ENCODE data around the gene INPP4A.

The INPP4A gene

GRCh38 chr2:98500561-98500960 lies 55.9 kb downstream of the INPP4A start:
- no peak for DNase-seq

DNA sequence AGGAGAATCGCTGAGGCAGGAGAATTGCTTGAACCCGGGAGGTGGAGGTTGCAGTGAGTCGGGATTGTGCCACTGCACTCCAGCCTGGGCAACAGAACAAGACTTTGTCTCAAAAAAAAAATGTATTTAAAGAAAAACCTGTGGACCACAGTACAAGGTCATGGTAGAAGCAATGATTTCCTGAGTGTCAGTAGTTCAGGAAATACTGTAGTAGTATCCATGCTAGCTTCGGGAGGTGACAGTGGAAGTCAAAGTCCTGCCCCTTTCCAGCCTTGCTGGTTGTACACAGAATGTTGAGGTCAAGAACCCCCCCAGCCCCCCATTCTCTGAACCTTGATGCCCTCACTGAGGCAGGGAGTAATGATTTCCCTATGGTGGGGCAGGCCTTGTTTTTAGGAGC lies 56.6 kb downstream of the INPP4A start:
- no peak for DNase-seq

DNA sequence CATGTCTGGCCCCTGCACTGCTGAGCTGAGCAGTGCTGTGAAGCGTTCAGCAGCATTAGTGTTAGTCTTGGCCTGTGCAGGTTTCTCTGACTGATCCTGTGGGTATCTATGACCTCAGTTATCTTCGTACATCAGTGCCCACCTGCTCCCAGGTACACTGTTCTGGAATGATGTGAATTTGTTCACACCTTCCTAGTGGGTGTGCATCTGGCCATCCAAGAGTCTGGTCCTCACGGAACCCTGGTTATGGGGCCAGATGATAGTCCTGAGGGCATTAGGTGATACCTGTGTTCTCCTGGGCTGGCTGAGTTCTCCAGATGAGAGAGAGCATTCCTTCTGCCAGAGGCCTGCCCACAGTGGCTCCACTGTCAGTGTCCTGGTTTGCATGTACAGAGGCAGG lies 57.2 kb downstream of the INPP4A start:
- no peak for DNase-seq

DNA sequence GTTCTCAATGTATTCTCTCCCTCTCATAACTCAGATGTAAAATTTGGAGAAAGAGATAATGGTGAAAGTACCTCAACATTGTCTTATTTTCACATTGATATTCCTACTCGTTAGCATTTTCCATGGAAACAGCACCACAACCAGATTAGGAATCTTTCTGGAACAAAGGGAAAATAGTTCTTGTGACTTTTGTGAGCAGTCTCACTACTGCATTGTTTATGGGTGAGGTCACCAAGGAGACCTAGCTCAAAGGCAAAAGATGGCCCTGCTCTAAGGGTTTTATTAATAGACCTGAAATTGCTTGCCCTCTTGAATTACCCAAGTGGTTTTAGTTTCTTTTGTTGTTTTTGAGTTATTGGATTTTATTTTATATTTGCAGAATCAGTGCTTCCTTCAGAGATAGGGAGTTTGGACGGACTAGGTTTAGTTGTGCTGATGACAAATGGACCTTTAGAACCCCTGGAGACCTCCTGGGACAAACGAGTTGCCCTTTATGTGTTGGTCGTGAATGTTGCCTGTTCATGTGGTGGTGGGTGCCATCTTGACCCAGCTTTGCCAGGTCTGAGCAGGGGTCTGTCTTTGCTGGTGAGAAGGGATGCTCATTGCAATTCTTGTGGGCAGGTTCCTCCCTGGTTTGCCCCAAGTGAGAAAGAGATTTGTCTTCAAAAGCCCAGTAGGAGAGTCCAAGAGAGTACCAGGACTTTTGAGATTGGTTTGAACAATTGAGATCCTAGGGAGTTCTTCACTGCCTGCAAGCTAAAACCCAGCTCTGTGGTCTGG lies 58.1 kb downstream of the INPP4A start:
- no peak for DNase-seq

- no peak for DNase-seq
These were observed 58.9 kb downstream of the INPP4A start for GRCh38 chr2:98503481-98504105.

- DNase-seq = no peak
These were observed 59.9 kb downstream of the INPP4A start for GRCh38 chr2:98504381-98505109.

DNA sequence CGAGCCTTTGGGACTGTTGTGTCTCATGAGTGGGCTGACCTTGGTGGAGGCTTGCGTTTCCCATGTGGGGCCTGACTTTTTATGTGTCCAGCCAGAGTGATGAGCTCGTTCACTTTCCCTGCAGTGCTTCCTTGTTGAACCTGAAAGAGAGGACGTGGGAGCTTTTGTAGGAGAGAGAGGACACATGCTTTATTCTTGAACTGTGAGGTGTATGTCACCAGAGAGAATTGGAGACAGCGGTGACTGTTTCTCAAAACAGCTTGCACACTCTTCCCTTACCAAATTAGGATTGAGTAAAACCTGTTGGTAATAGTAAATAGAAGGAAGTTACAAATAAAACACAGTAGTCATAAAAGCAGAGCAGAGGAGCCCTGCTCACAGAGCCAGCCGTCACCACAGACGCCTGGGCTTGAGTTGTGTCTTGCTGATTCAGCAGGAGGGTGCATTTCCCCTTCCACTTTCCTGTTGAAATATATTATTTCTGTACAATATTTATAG lies 60.7 kb downstream of the INPP4A start:
- DNase-seq = peak; percentile 28

GRCh38 chr2:98505971-98506664 lies 61.5 kb downstream of the INPP4A start:
- no peak for DNase-seq

DNA sequence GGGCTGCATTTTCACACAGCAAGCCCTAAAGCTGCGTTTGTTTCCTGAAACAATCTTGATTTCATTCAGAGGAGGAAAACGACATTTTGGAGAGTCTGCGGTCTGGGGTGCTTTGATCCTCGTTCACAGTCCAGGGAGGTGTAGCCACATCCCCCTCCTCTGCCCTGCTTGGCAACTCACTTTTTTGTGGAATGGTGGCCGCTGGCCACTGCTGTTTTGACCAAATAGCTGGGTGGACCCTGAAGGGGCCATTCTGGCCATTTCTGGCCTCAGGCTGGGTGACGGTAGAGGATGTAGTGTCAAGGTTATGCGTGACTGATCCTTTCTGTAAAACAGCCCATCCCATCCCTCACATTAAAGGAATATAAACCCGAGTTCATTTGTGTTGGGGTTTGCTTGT lies 62.2 kb downstream of the INPP4A start:
- DNase-seq = no peak

DNA sequence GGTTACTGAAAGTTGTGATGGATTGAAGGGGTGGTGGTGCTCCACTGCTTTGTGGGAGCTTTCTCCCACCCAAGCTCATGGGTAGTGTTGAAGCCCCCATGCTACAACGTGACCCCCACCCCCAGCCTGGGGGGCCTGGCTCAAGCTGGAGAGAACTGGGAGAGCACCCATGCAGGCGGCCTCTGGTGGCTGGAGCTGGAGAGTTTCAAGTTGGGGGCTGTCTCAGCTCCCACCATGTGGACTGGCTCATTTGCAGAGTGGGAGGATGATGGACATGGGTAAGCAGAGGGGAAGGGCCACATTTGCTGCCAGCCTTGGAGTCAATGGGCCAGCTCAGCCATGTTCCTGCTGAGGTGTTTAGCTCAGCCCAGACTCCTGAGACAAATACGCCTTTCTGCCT lies 62.8 kb downstream of the INPP4A start:
- no peak for DNase-seq

- DNase-seq = no peak
These were observed 63.4 kb downstream of the INPP4A start for GRCh38 chr2:98507891-98508708.

- peak; percentile 22 for DNase-seq
These were observed 64.0 kb downstream of the INPP4A start for GRCh38 chr2:98508709-98509066.

GRCh38 chr2:98509542-98510321 lies 65.1 kb downstream of the INPP4A start:
- DNase-seq = no peak

DNA sequence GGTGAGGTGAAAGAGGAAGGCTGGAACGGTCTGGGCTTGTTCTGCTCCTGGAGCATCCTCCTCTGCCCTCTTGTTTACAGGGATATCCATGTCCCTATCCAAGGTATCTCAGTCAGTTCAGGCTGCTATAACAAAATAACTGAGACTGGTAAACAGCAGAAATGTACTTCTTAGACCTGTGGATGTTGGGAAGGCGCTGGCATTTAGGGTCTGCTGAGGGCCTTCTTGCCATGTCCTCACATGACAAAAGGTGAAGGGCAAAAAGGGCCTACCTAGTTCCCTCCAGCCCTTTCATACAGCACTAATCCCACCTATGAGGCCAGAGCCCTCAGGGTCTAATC lies 65.6 kb downstream of the INPP4A start:
- no peak for DNase-seq

DNA sequence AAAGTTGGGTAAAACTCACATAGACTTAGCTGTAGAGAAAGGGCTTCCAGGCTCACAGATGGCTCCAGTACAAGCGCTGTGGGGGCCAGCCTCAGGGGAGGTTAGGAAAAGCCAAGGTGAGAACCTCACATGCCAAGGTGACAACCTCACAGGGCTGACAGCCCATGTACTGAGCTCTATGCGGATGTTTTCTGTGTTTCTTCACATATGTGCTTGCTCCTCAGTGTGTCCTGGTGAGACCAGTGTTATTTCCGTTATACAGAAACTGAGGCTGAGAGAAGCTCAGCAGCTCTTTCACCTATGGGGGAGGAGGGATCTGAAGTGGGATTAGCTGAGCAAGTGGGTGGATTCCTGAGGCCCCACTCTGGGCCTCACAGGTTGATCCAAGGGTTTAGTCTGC lies 67.3 kb downstream of the INPP4A start:
- no peak for DNase-seq

- no peak for DNase-seq
These were observed 68.0 kb downstream of the INPP4A start for GRCh38 chr2:98512699-98513098.

DNA sequence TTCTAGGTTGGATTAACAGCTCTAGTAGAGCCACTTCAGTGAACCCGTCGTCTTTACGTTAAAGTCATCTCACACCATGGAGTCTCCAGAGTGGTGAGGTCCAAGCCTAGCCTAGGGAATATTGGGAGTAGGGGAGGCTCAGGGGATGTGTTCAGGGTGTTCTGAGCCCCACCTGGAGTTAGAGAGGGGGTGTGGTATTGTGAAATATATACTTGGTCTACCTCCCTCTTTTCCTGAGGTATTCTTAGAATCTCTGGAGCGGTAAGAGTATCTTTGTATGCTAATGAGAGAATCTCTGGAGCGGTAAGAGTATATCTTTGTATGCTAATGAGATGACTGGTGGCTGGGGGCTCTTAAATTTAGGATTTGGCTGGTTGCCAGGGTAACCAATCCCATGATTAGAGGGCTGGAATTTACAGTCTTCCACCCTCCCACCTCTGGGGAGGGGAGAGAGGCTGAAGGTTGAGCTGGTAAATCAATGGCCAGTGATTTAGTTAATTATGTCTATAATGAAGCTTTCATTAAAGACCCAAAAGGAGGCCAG lies 69.5 kb downstream of the INPP4A start:
- no peak for DNase-seq

GRCh38 chr2:98514879-98515249 lies 70.2 kb downstream of the INPP4A start:
- DNase-seq = no peak

- no peak for DNase-seq
These were observed 70.8 kb downstream of the INPP4A start for GRCh38 chr2:98515250-98515991.

DNA sequence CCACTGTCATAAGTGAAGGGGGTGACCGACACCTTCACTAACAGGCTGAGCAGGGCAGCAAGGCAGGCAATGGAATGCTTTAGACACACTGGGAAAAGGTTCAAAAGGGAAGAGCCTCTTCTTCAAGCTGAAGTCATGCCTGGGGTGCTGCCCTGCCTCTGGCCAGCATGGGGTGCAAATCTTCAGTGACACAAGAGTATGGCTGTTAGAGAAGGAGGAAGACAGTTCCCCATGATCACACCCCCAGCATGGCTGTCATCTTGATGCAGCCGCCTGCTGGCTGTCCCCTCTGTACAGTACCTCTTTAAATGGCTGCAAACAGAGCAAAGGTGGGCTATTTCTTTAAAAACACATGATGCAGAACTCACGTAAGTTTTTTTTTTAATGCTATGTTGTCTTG lies 71.9 kb downstream of the INPP4A start:
- no peak for DNase-seq

- DNase-seq = no peak
These were observed 73.0 kb downstream of the INPP4A start for GRCh38 chr2:98517636-98518035.

All from activated gamma-delta T cell treated with Interleukin-2 at 50 U/mL for 16 hours (primary cell).